ENCODE results near the gene VIL1.

GRCh38 chr2:218378053-218378452 lies 40.9 kb upstream of the VIL1 start:
- TF ChIP-seq, protein P1, sequence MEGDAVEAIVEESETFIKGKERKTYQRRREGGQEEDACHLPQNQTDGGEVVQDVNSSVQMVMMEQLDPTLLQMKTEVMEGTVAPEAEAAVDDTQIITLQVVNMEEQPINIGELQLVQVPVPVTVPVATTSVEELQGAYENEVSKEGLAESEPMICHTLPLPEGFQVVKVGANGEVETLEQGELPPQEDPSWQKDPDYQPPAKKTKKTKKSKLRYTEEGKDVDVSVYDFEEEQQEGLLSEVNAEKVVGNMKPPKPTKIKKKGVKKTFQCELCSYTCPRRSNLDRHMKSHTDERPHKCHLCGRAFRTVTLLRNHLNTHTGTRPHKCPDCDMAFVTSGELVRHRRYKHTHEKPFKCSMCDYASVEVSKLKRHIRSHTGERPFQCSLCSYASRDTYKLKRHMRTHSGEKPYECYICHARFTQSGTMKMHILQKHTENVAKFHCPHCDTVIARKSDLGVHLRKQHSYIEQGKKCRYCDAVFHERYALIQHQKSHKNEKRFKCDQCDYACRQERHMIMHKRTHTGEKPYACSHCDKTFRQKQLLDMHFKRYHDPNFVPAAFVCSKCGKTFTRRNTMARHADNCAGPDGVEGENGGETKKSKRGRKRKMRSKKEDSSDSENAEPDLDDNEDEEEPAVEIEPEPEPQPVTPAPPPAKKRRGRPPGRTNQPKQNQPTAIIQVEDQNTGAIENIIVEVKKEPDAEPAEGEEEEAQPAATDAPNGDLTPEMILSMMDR (IDR thresholded peaks at IDR 0.05): no peak
- TF ChIP-seq EP300 (IDR thresholded peaks at IDR 0.05; ENCODE audit: low read depth): no peak
